Measurements from ENCODE around the gene SP5.
"Not testable (repeated sequence)": the region's sequence is repeated elsewhere in the genome, so short reads cannot be mapped to it uniquely, and the experiment has no call there.

SP5 gene

DNA sequence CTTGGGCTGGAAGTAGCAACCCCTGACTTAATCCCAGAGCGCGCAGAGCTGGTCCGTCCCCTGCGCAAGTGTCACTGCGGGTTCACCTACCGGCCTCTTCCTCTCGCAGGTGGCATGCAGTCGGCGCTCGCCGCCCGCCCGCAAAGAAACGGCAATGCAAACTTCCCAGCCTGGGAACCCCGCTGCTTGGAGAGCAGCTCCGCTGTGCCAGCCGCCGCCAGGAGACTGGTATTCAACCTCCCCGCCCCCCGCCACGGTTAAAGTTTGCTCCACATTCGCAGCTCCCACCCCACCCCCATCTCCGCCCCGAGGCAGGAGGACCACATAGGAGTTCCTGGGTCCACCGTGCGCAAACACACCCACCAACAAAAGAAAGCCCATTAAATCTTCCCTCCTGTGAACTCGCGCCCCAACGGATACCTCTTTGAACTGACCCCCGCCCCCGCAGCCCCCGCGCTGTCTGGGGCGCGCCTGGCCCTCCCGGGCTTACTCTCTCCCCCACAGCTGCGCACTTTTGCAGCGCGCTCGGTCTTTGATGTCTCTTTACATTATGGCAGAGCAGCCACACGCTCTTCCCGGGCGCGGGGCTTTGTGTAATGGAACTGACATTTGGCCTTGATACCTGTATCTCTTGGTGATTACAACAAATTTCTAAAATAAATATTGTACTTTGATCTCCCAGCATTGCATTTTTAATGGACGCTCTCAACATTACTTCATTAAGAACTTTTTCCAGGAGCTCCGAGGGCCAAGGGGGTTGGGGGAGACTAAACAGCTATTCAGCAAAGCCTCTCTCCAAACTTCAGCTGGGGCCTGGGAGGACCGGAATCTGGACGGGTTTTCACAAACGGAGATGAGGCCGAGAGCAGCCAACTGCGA, 3.1 kb upstream of the SP5 start:
- no peak for DNase-seq

DNA sequence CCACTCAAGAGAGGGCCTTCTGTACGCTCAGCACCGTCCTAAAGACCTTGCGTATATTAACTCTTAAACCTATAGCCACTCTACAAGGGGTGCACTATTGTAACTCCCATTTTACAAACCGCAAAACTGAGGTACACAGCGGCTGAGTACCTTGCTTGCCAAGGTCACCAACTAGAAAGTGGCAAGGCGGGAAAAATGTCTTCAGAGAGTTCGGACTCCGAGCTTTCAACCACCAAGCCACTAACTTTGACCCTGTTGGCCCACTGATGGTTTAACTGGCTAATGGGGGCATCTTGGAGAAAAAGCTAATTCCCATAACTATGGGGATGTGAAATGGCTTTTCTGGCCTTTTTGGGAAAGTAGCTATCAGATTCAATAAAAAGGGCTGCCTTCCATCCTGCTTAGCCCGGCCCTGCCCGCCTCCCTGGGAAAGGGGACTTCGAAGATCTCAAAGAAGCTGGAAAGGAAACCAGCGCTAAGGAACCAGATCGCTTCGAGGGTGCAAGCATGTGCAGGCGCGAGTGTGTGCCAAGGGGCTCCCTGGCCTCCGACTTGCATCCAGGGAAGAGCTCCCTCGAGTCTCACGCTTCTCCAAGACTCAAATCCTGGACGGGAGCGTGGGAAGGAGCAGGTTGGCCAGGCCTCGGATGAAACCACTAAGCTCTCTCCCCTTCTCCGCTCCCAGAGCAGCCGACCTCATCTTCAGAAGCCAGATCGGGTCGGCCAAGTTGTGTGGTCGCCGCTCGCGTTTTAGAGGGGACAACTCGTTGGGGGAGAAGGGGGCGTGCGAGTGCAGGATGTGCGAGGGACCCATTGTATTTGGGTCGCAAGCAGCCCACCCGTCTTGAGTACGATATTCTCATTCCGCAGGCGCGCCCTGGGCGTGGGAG, 2.2 kb upstream of the SP5 start:
- DNase-seq, result no peak

DNA sequence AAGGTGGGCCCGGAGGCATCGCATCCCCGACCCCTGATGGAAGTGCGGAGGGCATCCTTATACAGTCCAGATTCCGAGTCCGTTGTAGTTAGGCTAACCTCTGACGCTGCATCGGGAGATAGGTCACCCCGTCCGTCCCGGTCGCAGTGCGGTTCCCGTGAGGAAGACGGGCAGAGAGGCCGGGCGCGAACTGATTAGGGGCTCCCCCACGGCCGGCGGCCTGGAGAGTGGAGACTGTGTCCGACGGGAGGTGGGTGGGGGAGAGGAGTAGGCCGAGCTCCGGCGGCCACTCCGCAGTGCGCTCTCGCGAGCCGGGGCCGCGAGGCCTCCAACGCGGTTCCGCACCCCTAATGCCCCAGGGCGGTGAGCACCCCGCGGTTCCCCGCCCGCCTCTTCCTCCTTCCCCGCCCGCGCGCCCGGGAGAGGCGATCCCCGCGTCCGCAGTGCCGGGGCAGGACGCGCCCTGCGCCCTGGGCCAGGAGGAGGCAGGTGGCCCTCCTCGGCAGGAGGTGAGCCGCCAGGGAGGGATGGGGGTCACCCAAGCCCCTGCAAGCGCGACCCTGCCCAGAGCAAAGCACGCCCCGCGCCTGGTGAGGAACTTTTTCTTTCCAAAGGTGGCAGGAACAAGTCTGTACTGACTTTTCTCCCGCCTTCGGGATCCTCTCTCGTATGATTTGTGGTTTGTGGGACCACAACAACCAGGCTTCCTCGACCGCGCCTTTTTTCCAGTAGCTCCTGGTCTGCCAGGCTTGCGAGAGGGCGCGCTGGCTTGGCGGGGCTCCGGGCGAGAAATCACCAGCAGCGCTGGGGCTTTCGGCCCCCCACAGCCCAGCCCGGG, 1.4 kb upstream of the SP5 start:
- no peak for DNase-seq

DNA sequence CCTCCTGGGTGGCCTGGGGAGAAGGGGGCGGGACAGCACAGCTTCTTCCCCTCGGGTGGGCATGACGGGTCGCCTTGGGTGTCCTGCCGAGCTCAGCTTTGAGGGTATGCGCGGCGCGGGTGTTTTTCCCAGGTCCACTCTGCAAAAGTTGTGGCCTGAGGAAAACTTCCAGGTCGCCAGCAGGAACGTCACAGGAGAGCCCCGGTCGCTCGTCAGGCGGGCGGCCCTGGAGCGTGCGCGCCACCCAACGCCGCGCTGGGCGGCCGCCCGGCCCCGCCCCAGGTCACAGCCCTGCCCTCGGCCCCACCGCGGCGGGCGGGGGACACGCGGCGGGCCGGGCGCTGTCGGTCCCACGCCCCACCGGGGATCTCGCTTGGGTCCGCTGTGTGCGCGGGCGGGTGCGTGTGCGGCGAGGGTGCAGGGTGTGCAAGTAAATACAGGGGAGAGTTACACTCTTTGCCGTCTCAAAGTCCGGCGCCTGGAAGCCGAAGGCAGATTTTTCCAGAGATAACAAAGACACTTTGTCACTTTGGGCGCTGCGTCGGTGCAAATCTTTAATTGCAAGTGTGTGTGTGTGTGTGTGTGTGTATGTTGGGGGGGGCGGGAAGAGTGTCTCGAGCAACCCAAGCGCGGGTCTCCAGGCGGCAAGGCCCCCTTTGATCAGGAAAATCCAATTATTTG, 616 bp upstream of the SP5 start:
- DNase-seq, result no peak

DNA sequence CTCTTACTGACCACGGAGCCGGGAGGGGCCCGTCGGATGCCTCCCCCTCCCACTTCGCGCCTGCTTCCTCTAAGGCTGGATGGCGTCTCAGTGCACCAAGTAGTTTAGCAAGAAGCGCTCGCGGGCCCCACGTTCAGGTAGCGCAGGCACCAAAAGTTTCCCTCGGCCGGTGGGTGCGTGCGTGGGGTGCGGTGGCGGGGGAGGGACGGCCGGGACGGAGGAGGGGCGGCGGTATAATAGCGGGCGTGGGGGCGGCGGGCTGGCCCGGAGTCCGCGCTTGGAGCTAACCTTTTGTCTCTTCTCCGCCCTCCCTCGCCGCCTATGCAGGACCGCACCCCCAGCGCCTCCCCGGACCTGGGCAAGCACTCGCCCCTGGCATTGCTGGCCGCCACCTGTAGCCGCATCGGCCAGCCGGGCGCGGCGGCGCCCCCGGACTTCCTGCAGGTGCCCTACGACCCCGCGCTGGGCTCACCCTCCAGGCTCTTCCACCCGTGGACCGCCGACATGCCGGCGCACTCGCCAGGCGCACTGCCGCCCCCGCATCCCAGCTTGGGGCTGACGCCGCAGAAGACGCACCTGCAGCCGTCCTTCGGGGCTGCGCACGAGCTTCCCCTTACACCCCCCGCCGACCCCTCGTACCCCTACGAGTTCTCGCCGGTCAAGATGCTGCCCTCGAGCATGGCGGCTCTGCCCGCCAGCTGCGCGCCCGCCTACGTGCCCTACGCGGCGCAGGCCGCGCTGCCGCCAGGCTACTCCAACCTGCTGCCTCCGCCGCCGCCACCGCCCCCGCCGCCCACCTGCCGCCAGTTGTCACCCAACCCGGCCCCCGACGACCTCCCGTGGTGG, 1.0 kb downstream of the SP5 start:
- no peak for DNase-seq

DNA sequence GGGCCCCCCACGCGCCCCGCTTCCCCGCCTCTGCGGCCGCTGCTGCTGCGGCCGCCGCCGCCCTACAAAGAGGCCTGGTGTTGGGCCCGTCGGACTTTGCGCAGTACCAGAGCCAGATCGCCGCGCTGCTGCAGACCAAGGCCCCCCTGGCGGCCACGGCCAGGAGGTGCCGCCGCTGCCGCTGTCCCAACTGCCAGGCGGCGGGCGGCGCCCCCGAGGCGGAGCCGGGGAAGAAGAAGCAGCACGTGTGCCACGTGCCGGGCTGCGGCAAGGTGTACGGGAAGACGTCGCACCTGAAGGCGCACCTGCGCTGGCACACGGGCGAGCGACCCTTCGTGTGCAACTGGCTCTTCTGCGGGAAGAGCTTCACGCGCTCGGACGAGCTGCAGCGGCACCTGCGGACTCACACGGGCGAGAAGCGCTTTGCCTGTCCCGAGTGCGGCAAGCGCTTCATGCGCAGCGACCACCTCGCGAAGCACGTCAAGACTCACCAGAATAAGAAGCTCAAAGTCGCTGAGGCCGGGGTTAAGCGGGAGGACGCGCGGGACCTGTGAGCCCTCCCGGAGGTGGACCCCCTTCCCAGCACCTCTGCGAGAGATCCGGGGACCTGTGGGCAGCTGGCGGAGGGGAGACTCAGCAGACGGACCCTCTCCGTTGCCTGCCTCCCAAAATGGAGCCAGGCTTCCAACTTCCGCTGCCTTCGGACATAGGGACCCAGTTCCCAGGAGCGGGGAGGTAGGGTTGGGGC, 1.9 kb downstream of the SP5 start:
- no peak for DNase-seq

DNA sequence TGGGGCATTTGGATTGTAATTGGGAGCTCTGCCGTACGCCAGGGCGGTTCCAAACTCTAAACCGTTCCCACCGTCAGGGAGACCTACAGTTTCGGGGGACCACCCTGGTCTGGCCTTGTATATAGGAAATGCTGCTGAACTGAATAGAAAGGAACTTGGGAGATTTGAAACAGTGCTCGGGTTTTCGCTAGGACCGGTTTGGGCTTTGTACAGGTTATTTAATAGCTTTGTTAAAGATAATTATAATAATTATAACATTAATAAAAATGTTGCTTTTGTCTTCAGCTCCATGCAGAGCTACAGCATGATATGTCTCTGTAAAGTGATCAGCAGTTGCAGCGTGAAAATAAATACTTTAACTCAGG, 2.4 kb downstream of the SP5 start:
- no peak for DNase-seq

DNA sequence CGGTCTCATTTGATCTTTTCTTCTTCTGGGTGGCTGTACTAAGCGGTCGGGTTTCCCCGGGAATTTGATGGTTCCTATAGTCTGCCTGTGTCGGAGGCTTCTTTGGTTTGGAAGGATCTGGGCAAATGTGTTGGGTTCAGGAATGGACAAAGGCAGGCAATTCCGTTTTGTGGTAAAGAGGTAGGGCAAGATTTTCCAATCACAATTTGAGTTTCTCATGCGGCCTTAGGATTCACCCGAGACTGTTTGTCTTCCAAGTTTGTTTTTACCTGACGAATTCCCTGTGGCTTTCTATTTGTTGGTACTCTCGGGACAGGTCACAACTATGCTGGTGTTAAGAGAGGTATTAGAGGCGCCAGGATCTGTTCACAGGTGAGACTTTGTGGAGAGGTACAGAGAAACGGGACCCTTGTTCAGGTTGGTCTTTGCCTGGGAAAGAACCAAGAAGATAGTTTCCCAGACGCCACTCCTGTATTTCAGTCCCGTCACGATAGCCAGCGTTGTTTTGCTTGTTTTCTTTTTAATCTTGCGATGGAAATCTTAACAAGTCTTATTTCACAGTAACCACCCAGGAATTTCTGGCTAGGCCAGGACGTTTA, 3.0 kb downstream of the SP5 start:
- DNase-seq, result no peak

DNA sequence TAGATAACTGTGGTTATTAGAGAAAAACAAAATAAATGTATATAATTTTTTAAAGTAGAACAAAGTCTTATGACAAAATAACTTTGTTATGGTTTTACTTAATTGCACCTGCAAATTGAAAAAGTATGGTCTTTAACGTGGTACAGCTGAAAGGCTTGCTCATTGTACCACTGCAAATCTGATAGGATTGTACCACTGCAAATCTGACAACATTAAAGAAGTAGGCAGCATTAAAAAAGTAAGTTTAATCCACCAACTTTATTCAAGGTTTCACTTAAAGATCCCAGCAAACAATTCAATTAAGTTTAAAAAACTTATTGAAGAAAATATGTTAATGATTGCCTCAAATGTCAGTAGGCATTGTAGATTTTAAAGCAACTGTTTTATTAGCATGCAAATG, 4.7 kb downstream of the SP5 start:
- DNase-seq, result no peak

DNA sequence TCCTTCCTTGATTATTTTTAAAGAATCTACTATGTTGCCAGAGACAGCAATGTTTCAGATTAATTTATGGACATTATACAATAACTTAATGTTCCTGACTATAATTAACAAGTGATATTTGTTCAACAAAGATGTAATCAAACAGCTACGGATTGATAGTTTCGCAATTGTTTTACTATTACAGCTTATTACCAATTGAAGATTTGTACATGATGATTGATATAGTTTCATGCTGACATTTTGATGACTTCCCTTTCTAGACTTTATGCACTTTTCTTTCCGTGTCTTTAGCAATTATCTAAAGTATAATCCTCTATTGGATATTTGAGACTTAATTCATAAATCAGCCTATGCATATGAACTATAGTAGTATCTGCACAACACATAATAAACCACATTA, 6.5 kb downstream of the SP5 start:
- no peak for DNase-seq

DNA sequence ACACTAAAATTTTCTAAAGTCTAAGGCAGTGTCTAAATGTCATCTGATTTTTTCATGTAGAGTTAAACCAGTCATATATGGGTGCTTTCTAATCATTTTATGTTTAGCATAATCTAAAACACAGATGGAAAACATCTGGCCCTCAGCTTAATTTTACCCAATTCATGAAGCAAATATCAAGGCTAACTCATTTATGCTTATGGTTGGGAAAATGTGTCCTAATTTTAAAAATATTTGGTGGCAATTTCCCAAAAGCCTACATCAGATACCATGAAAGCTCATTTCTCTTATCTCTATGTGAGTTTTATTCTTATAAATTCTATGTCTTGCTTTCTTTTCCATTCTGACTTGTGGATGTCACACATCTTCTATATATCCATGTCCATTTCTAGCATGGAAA, 7.2 kb downstream of the SP5 start:
- DNase-seq, result no peak

DNA sequence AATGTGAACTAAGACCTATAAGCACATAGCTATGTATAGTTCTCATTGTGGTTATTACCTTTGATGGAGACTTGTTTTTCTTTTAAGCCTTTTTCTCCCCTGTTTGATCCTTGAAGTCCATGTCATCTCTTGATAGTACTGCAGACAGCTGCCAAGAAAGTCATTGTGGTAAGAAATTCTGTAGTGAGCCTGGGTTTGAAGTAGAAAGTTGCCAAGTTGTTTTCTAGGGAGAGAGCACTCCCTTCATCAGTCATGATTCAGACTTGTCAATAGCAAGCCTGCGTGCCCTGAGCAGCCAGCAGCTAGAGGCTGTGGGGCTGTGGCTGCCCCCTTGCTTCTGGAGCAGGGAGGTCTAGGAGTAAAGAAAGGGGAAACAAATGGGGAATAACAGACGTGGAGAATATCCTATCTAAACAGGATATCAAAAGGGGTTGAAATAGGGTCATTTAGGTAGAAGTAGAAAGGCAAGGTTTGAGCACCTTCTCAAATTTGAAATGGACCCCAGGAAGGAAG, 8.4 kb downstream of the SP5 start:
- DNase-seq, result no peak

DNA sequence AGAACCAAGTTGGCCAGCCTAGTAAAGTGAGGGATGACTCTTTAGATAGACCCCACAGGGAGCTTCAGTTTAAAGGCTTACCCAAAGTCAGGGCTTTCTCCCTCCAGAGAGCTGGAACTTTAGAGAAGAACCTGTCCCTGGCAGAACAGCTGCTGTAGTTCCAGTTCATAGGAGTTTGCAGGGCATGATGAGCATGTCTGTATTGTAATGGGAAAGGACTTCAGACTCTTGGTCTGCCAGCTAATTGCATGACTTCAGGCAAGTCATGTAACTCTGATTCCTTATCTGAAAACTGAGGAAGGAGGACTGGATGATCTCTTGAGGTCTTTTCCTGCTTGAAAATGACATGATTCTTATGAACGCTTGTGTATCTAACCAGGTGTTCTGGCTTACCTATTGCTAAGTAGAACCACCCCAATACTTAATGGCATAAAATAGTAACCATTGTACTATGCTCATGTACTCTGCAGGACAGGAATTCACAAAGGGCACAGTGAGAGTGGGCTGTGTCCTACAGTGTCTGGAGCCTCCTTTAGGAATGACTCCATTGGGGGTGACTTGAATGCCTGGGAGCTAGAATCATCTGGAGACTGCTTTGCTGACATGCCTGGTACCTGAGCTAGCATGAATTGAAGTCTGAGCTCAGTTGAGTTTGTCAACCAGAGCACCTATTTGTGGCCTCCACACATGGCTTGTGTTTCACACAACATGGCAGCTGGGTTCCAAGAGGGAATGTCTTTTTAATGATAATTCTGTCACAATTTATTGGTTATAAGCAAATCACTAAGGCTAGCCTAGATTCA, 18.9 kb downstream of the SP5 start:
- DNase-seq, result no peak

DNA sequence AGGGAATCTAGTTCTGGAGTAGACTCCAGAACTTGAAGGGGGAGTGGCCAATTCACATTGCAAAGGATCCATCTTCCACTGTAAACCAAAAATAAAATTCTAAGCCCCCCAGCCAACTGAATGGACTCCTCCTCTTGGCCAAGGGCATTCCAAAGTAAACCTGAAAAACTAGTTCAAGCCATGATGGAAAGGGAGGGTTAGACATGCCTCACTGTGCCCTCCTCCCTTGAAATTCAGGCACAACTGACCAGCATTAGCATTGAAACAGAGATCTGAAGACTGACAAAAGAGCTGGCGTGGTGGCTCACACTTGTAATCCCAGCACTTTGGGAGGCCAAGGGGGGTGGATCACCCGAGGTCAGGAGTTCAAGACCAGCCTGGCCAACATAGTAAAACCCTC, 19.5 kb downstream of the SP5 start:
- DNase-seq, result not testable (repeated sequence)

DNA sequence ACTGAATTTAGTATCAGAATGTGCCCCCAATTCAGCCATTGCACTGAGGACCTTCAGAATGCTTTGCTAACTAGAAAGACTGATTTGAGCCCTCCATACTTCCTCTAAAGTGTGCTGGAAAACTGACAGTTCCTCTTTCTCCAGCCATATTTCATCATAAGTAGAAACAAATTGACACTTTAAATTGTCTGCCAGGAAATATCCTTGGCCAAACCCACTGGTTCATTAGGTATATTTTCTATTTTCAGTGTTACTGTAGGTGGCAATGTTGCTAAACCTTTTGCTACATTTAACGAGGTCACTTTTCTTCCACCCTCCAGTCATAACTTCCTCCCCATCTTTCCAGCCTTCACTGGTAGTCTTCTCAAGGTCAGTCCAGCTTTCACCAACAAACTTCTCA, 21.5 kb downstream of the SP5 start:
- no peak for DNase-seq

DNA sequence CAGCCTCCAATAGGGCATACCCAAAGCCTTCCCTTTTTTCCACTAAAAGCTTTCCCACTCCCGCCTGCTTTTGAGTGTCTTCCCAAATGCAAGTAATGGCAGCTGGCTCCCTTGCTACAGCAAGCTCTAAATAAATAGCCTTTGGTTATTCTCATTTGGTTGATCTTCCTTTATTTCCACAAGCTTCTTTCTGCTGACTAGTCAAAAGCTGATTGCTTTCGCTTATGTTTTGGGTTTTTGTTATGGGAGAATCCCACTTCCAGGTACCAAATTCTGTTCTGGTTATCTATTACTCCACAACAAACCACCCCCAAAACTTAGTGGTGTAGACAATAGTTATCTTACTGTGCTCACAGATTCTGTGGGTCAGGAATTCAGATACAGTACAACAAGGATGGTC, 22.3 kb downstream of the SP5 start:
- no peak for DNase-seq

DNA sequence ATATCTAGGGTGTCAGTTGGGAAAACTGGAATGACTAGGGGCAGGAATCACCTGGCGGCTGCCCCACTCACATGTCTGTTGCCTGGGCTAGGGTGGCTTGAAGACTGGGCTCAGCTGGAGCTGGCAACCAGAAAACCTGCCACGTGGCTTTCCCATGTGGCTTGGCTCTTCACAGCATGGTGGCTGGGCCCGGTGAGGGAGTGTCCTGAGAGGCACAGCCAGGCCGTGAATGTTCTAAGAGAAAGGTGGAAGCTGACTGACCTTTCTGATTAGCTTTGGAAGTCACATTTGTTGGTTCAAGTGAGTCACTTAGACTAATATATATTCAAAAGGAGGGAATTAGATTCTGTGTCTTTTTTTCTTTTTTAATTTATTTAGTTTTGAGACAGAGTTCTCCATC, 22.7 kb downstream of the SP5 start:
- DNase-seq, result no peak

DNA sequence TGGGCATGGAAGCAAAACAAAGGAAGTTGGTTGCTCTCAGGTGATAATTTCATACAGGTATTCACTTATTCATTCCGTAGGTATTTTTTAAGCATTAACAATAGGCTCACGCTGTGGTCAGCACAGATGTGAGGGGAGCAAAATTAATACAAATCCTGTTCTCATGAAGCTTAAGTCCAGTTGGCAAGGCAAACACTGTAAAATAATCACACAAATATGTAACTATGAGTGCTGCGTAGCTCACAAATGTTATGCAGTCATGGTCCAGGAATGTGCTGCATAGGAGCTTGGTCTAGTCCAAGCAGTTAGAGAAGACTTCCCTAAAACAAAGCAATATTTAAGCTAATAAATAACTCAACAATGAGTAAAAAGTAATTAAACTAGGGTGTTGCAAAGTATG, 23.9 kb downstream of the SP5 start:
- no peak for DNase-seq

DNA sequence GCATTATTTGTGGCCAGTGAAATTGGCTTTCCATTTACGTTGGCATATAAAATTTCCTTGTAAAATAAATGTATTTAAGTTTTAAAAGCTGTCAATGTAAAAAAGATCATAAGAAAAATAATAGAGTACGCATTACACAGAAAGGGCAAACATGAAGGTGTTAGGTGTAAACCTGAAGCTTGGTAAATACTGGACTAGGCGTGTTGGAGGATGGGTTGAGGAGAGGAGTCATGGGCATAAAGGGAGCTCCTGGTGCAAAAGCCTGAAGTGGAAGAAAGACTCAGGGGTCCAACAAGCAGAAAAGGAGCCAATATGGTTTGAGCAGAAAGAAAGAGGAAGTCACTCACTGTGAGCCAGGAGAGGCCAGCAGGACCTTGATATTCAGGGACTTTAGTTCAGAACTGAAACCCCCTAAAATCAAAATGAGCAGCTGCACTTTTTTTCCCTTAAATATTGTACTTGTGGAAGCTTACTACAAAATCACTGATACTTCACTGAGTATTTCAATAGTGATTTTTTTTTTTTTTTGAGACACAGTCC, 24.4 kb downstream of the SP5 start:
- DNase-seq, result no peak

Data from activated gamma-delta T cell treated with Interleukin-2 at 50 U/mL for 16 hours (primary cell).